Placental epithelial cell (primary cell): ENCODE data around the gene NDFIP2. TPM values are rescaled to one million over a fixed set of nuclear protein-coding genes. Genes with fewer than 3 reads are reported as not detected.

ENCODE experiments used
- total RNA-seq: library from RNA; depleted of rRNA; stranded (reverse); fragments of >200 nt; gene quantifications from 2 replicates; pipeline ENCODE4 v1.2.3, GENCODE V29; 2012

Gene NDFIP2
- total RNA-seq, result 34.9 and 71.0 TPM in 2 replicates

GRCh38 chr13:79480954-79481684 lies at the start of gene NDFIP2:
Gene NDFIP2, plus strand, starts transcription at chr13:79481155. Its CDS starts 49 bp downstream, at chr13:79481204.

Other genes with a start within 250 kb of the NDFIP2 start
- 28.7 and 31.0 TPM in 2 replicates for gene RBM26, start 74.9 kb upstream of the NDFIP2 start, total RNA-seq